Measurements from ENCODE around the gene FAM78B. TPM values are rescaled to one million over a fixed set of nuclear protein-coding genes. Genes with fewer than 3 reads are reported as not detected.
A peak's percentile ranks its signal among the peaks of the same experiment; 100 is the strongest.

The FAM78B gene
- total RNA-seq, 1 experiment from 2014 or later: 0.41 TPM

GRCh38 chr1:166197141-166197540, 30.3 kb upstream of the FAM78B start:
- Histone ChIP-seq H3K4me3 (ENCODE audit: low read depth in 2 of 2, low read length in 2 of 2) (no peak overlapping the region), H3K27me3 (ENCODE audit: control insufficient read depth, insufficient read depth, low read length) (no peaks in the 10 kb centered on the region; the same call in 1 of the 2 replicates), H3K36me3 (ENCODE audit: control insufficient read depth, insufficient read depth, low read length) (no peaks in the 10 kb centered on the region), H3K4me1 (ENCODE audit: control insufficient read depth, insufficient read depth, low read length) (no peaks in the 10 kb centered on the region), H3K9me3 (ENCODE audit: control insufficient read depth, insufficient read depth, low read depth, low read length) (no peaks in the 10 kb centered on the region), H3K27ac (ENCODE audit: low read length) (no peak overlapping the region)
- ChIA-PET POLR2A (no interaction called here), CTCF (no interaction called here)
- ATAC-seq: no peak
- BruUV-seq (replicated peaks): no TSS peak
- intact Hi-C loops (cut with micrococcal nuclease; ENCODE audit: unreplicated experiment): no loop called here
- no peak for DNase-seq (ENCODE audit: low read depth, low spot score)
- in situ Hi-C loops (cut with HindIII; ENCODE audit: low pct_unique_long_range_greater_than_20kb, low sequenced_read_pairs): no loop called here
- TF ChIP-seq SIN3A (IDR thresholded peaks at IDR 0.05; ENCODE audit: borderline replicate concordance, insufficient read depth, low read depth, low read length) (no peak), CTCF (IDR thresholded peaks at IDR 0.05) (no peak), REST (IDR thresholded peaks at IDR 0.05; ENCODE audit: insufficient read depth in 1 of 2, low read depth in 2 of 2, low read length in 1 of 2) (no peak), TCF7L2 (IDR thresholded peaks at IDR 0.05; ENCODE audit: low read depth, low read length) (no peak), POLR2AphosphoS5 (IDR thresholded peaks at IDR 0.05; ENCODE audit: low read depth, low read length) (no peak)

GRCh38 chr1:166193057-166193698, 26.4 kb upstream of the FAM78B start:
- ChIA-PET CTCF (no interaction called here), POLR2A (no interaction called here)
- ATAC-seq (no peak), DNase-seq (ENCODE audit: low read depth, low spot score) (no peak)
- in situ Hi-C loops (cut with HindIII; ENCODE audit: low pct_unique_long_range_greater_than_20kb, low sequenced_read_pairs): no loop called here
- Histone ChIP-seq H3K36me3 (ENCODE audit: control insufficient read depth, insufficient read depth, low read length) (no peaks in the 10 kb centered on the region), H3K9me3 (ENCODE audit: control insufficient read depth, insufficient read depth, low read depth, low read length) (no peaks in the 10 kb centered on the region), H3K4me1 (ENCODE audit: control insufficient read depth, insufficient read depth, low read length) (no peaks in the 10 kb centered on the region), H3K27ac (ENCODE audit: low read length) (no peak overlapping the region), H3K4me3 (ENCODE audit: low read depth in 2 of 2, low read length in 2 of 2) (no peak overlapping the region), H3K27me3 (ENCODE audit: control insufficient read depth, insufficient read depth, low read length) (no peaks in the 10 kb centered on the region; the same call in 1 of the 2 replicates)
- intact Hi-C loops (cut with micrococcal nuclease; ENCODE audit: unreplicated experiment): no loop called here
- BruUV-seq (replicated peaks): no TSS peak
- TF ChIP-seq CTCF (IDR thresholded peaks at IDR 0.05): no peak
- TF ChIP-seq TCF7L2 (IDR thresholded peaks at IDR 0.05; ENCODE audit: low read depth, low read length): no peak
- TF ChIP-seq POLR2AphosphoS5 (IDR thresholded peaks at IDR 0.05; ENCODE audit: low read depth, low read length): no peak
- TF ChIP-seq SIN3A (IDR thresholded peaks at IDR 0.05; ENCODE audit: borderline replicate concordance, insufficient read depth, low read depth, low read length): no peak
- peak in 1 of 2 experiments; percentile 71; a peak in 3 of 4 replicates for TF ChIP-seq REST (IDR thresholded peaks at IDR 0.05; ENCODE audit: insufficient read depth in 1 of 2, low read depth in 2 of 2, low read length in 1 of 2)
